ENCODE data around the gene NR4A2. TPM values are rescaled to one million over a fixed set of nuclear protein-coding genes. Genes with fewer than 3 reads are reported as not detected.

Gene NR4A2
- total RNA-seq, 2 donors from 2014 or later = 1.0 to 5.9 TPM

- peak overlapping the region; percentile 35 to 100 (median 100) for H3K27ac ChIP-seq
- 10 to 19% methylated on average over 2 of the region's 2 CpGs for WGBS, 2 donors
- H3K36me3 ChIP-seq (replicated peaks in 1 of 2; ENCODE audit: insufficient read depth in 1 of 2, low read depth in 2 of 2) = no peaks in the 10 kb centered on the region
- no peaks in the 10 kb centered on the region for H3K9me3 ChIP-seq
- no peak for TF ChIP-seq CTCF (IDR thresholded peaks at IDR 0.05)
- peak in 2 of 3 donors; percentile 11 to 23 for TF ChIP-seq POLR2A (IDR thresholded peaks at IDR 0.05)
- intact Hi-C loops (cut with DNase I) = no loop called here
- DNase-seq (no peak), ATAC-seq (no peak)
- H3K4me3 ChIP-seq = no peak overlapping the region
- H3K4me1 ChIP-seq = peaks cover 41% of the 10 kb centered on the region
- H3K27me3 ChIP-seq = no peaks in the 10 kb centered on the region
Observed at GRCh38 chr2:156338578-156338977, 6.1 kb upstream of the NR4A2 start.

- peaks cover 32% of the 10 kb centered on the region for H3K4me1 ChIP-seq
- 1% methylated on average over 31 to 40 of the region's 40 CpGs for WGBS, 2 donors
- H3K27me3 ChIP-seq = no peaks in the 10 kb centered on the region
- H3K36me3 ChIP-seq (replicated peaks in 1 of 2; ENCODE audit: insufficient read depth in 1 of 2, low read depth in 2 of 2) = peaks cover 0 to 1% of the 10 kb centered on the region in 2 donors
- DNase-seq = peak; percentile 89 to 93 (median 90)
- H3K9me3 ChIP-seq = no peaks in the 10 kb centered on the region
- intact Hi-C loops (cut with DNase I) = no loop called here
- peak overlapping the region; percentile 94 to 100 (median 98) for H3K27ac ChIP-seq
- peak; percentile 69 for ATAC-seq
- peak; percentile 25 to 96 (median 93) for TF ChIP-seq POLR2A (IDR thresholded peaks at IDR 0.05)
- TF ChIP-seq CTCF (IDR thresholded peaks at IDR 0.05) = peak in 2 of 7 experiments; percentile 17 to 21
- peak overlapping the region in 1 of 2 donors; percentile 92 for H3K4me3 ChIP-seq
Observed at GRCh38 chr2:156334496-156335478, 2.3 kb upstream of the NR4A2 start.

GRCh38 chr2:156333951-156334495 lies 1.5 kb upstream of the NR4A2 start:
- 0% methylated on average over 26 to 48 of the region's 48 CpGs for WGBS, 2 donors
- peak overlapping the region; percentile 94 to 100 (median 98) for H3K27ac ChIP-seq
- peak; percentile 65 to 69 (median 68) for DNase-seq
- H3K4me1 ChIP-seq = peaks cover 27% of the 10 kb centered on the region
- H3K27me3 ChIP-seq = no peaks in the 10 kb centered on the region
- H3K9me3 ChIP-seq = no peaks in the 10 kb centered on the region
- H3K4me3 ChIP-seq = peak overlapping the region; percentile 51 to 92
- H3K36me3 ChIP-seq (replicated peaks in 1 of 2; ENCODE audit: insufficient read depth in 1 of 2, low read depth in 2 of 2) = peaks cover 0 to 2% of the 10 kb centered on the region in 2 donors
- ATAC-seq = peak; percentile 31
- intact Hi-C loops (cut with DNase I) = no loop called here
- TF ChIP-seq POLR2A (IDR thresholded peaks at IDR 0.05) = peak; percentile 67 to 81 (median 78)
- TF ChIP-seq CTCF (IDR thresholded peaks at IDR 0.05) = peak in 4 of 7 experiments; percentile 27 to 41 (median 39)

- DNase-seq (peak in 1 of 4 donors; percentile 24), ATAC-seq (peak; percentile 6)
- Histone ChIP-seq H3K4me3 (peak overlapping the region; percentile 51 to 92), H3K27me3 (no peaks in the 10 kb centered on the region), H3K9me3 (no peaks in the 10 kb centered on the region), H3K27ac (peak overlapping the region; percentile 94 to 100 (median 98)), H3K4me1 (peaks cover 22% of the 10 kb centered on the region), H3K36me3 (replicated peaks in 1 of 2; ENCODE audit: insufficient read depth in 1 of 2, low read depth in 2 of 2) (peaks cover 0 to 2% of the 10 kb centered on the region in 2 donors)
- WGBS, 2 donors = 0% methylated on average over 27 to 28 of the region's 28 CpGs
- intact Hi-C loops (cut with DNase I) = no loop called here
- TF ChIP-seq CTCF (IDR thresholded peaks at IDR 0.05) (no peak), POLR2A (IDR thresholded peaks at IDR 0.05) (no peak)
Observed at GRCh38 chr2:156333274-156333950, 891 bp upstream of the NR4A2 start.

All from body of pancreas (tissue), 4 donors.